ENCODE measurements around the gene BTBD9. TPM values are rescaled to one million over a fixed set of nuclear protein-coding genes. Genes with fewer than 3 reads are reported as not detected.

BTBD9 gene
- total and polyA plus RNA-seq, 4 experiments from 2014 or later, result 5.2 to 40.4 (median 32.3) TPM

DNA sequence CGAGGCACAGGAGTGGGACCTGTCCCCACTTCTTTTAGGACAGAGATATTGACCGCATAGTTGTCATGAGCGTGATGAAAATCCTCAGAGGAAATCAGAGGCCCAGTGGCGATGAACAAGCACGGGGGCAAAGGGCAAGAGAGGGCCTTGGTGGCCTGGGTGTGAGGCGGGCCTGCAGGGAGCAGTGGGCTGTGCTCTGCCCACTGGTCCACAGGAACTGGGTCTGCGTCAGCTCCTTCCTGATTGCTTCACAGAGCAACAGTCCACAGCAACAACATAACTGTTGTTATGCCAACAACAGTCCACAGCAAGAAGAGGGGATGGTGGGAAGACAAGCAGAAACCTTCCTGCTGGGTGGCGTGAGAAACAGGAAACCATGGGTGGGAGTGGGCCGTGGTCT lies 484.6 kb downstream of the BTBD9 start:
- no peak for DNase-seq
- Histone ChIP-seq H3K27ac (ENCODE audit: low read depth, low read length) (no peak overlapping the region), H3K9me3 (ENCODE audit: control insufficient read depth in 1 of 2, low read length in 2 of 2) (no peaks in the 10 kb centered on the region), H3K4me1 (ENCODE audit: insufficient read depth, low read length) (no peaks in the 10 kb centered on the region), H3K4me3 (ENCODE audit: low read length in 2 of 2) (no peak overlapping the region), H3K27me3 (ENCODE audit: insufficient read depth, low read length) (no peaks in the 10 kb centered on the region), H3K36me3 (ENCODE audit: insufficient read depth, low read length) (no peaks in the 10 kb centered on the region)
- Mint-ChIP-seq H3K27me3 (no peaks in the 10 kb centered on the region), H3K9me3 (peaks cover 0 to 2% (median 0%) of the 10 kb centered on the region in 8 donors), H3K4me1 (peaks cover 0 to 11% (median 3%) of the 10 kb centered on the region in 4 donors), H3K36me3 (peaks cover 20 to 33% of the 10 kb centered on the region in 2 donors), H3K27ac (peak overlapping the region in 4 of 7 donors; percentile 8 to 86 (median 24)), H3K4me3 (no peak overlapping the region)
- CTCF ChIA-PET (ENCODE audit: partially characterized antibody), result no interaction called here
- POLR2A ChIA-PET (ENCODE audit: partially characterized antibody), result no interaction called here
- intact Hi-C loops (cut with micrococcal nuclease), result no loop called here

DNA sequence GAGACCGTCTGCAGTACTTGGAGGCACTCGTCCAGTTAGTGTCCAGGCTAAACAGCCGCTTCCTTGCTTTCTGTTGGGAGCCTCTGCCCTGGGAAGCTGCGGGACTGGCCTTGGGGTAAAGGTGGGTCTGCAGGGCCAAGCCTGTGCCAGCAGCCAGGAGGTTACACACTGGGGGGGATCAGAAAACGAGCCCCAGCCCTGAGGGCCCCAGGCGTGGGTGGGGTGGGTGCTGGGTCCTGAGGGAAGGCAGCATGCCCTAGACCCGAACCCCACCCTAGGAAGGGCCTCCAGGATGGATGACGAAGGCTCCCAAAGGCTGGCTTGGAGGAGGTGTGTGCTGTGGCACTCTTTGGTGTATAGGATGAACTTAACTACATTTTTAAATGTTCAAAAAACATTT lies 485.0 kb downstream of the BTBD9 start:
- H3K36me3 Mint-ChIP-seq, result peaks cover 16 to 35% of the 10 kb centered on the region in 2 donors
- DNase-seq, result no peak
- ChIA-PET POLR2A (ENCODE audit: partially characterized antibody) (no interaction called here), CTCF (ENCODE audit: partially characterized antibody) (no interaction called here)
- peaks cover 0 to 2% (median 0%) of the 10 kb centered on the region in 8 donors for H3K9me3 Mint-ChIP-seq
- H3K4me3 Mint-ChIP-seq, result no peak overlapping the region
- no peaks in the 10 kb centered on the region for H3K4me1 ChIP-seq (ENCODE audit: insufficient read depth, low read length)
- intact Hi-C loops (cut with micrococcal nuclease), result no loop called here
- H3K4me3 ChIP-seq (ENCODE audit: low read length in 2 of 2), result no peak overlapping the region
- H3K27ac ChIP-seq (ENCODE audit: low read depth, low read length), result no peak overlapping the region
- H3K9me3 ChIP-seq (ENCODE audit: control insufficient read depth in 1 of 2, low read length in 2 of 2), result no peaks in the 10 kb centered on the region
- H3K27me3 Mint-ChIP-seq, result no peaks in the 10 kb centered on the region
- H3K27ac Mint-ChIP-seq, result peak overlapping the region in 2 of 7 donors; percentile 8
- H3K27me3 ChIP-seq (ENCODE audit: insufficient read depth, low read length), result no peaks in the 10 kb centered on the region
- peaks cover 0 to 11% (median 3%) of the 10 kb centered on the region in 4 donors for H3K4me1 Mint-ChIP-seq
- H3K36me3 ChIP-seq (ENCODE audit: insufficient read depth, low read length), result no peaks in the 10 kb centered on the region

DNA sequence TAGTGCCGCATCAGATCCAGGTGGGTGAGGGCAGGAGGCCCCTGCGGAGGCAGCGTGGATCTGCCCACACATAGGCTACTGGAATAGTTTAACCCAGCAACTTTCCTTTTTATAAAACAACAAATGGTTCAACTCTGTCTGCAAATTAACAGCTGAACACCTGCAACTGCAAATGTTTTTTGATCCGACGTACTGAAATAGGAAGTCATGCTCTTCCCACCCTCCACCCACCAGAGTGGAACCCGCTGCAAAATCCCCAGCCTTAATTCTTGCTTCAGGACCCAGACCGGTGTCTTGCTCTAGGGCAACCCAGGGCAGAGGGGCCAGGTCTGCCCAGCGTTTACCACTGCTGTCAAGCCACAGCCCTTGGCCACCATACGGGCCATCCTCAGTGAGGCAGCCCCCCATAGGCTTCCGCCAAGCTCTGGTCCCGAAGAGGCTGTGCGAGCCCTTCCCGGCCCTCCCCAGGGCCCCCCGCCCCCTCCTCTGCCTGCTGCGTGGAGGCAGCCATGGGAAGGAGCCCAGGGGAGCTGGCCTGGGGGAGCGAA lies 485.9 kb downstream of the BTBD9 start:
- Histone ChIP-seq H3K4me1 (ENCODE audit: insufficient read depth, low read length) (no peaks in the 10 kb centered on the region), H3K27me3 (ENCODE audit: insufficient read depth, low read length) (no peaks in the 10 kb centered on the region), H3K36me3 (ENCODE audit: insufficient read depth, low read length) (no peaks in the 10 kb centered on the region), H3K4me3 (ENCODE audit: low read length in 2 of 2) (no peak overlapping the region), H3K9me3 (ENCODE audit: control insufficient read depth in 1 of 2, low read length in 2 of 2) (no peaks in the 10 kb centered on the region), H3K27ac (ENCODE audit: low read depth, low read length) (no peak overlapping the region)
- intact Hi-C loops (cut with micrococcal nuclease), result no loop called here
- no peak overlapping the region for H3K4me3 Mint-ChIP-seq
- H3K4me1 Mint-ChIP-seq, result peaks cover 0 to 7% (median 3%) of the 10 kb centered on the region in 4 donors
- no peaks in the 10 kb centered on the region for H3K27me3 Mint-ChIP-seq
- ChIA-PET CTCF (ENCODE audit: partially characterized antibody) (no interaction called here), POLR2A (ENCODE audit: partially characterized antibody) (no interaction called here)
- peaks cover 0 to 4% (median 0%) of the 10 kb centered on the region in 8 donors for H3K9me3 Mint-ChIP-seq
- H3K36me3 Mint-ChIP-seq, result peaks cover 9 to 37% of the 10 kb centered on the region in 2 donors
- no peak for DNase-seq
- no peak overlapping the region for H3K27ac Mint-ChIP-seq

DNA sequence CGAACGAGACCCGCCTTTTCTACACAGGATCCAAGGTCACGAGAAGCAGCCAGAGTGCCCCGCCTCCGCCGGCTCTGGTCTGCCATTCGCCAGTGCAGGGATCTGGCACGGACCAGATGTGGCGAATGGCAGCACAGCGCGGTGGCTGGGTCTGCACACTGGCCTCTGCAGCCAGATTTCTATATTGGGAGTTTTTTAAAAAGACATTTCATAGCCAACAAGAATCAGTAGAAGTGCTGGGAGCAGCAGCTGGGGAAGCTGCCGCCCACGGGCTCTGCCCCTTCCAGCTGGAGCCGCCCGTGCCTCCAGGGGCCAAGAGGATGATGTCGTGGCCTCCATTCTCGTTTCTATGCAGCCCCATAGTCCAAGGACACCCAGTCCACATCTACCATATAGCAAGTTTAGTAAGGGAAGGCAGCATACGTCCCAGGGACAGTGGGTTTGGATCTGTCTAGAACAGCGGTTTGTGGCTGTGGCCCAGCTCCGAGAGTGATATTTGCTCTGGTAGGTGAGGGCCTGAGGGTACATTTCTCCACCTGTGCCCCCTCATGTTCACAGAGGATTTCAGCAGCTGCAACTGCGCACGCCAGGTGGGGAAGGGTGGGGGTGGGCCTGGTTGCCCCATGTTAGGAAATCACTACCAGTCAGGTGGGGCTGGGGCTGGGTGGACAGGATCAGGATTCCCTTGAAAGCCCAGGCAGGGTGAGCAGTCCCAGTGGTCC lies 486.5 kb downstream of the BTBD9 start:
- no peak overlapping the region for H3K27ac Mint-ChIP-seq

DNA sequence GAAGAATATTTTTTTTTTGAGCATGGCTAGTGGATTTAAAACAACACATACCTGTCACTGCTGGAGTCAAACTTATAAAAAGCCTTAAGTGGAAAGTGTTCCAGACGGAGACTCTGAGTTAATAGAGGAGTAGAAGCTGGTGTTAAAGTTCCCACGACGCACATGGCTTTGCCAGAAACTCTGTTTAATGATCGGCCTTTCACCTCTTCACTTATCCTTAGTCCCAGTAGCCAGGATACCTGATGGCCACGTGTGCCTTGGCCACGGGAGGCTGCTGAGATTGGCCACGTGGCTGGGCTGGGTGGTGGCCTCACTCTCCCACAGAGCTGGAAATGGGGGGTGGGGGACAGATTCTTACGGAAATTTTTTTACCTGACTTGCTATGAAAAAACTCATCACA lies 487.1 kb downstream of the BTBD9 start:
- ChIA-PET CTCF (ENCODE audit: partially characterized antibody) (no interaction called here), POLR2A (ENCODE audit: partially characterized antibody) (no interaction called here)
- DNase-seq, result no peak
- Histone ChIP-seq H3K4me3 (ENCODE audit: low read length in 2 of 2) (no peak overlapping the region), H3K4me1 (ENCODE audit: insufficient read depth, low read length) (no peaks in the 10 kb centered on the region), H3K36me3 (ENCODE audit: insufficient read depth, low read length) (no peaks in the 10 kb centered on the region), H3K27me3 (ENCODE audit: insufficient read depth, low read length) (no peaks in the 10 kb centered on the region), H3K9me3 (ENCODE audit: control insufficient read depth in 1 of 2, low read length in 2 of 2) (no peaks in the 10 kb centered on the region), H3K27ac (ENCODE audit: low read depth, low read length) (no peak overlapping the region)
- Mint-ChIP-seq H3K36me3 (peaks cover 1 to 37% of the 10 kb centered on the region in 2 donors), H3K9me3 (peaks cover 0 to 4% (median 0%) of the 10 kb centered on the region in 8 donors), H3K4me1 (peaks cover 0 to 5% (median 4%) of the 10 kb centered on the region in 4 donors), H3K27me3 (no peaks in the 10 kb centered on the region), H3K27ac (peak overlapping the region in 1 of 7 donors; percentile 55), H3K4me3 (no peak overlapping the region)
- intact Hi-C loops (cut with micrococcal nuclease), result no loop called here

More for the DNA sequence above, 486.5 kb downstream of the BTBD9 start:
- Histone ChIP-seq H3K27ac (ENCODE audit: low read depth, low read length) (no peak overlapping the region), H3K9me3 (ENCODE audit: control insufficient read depth in 1 of 2, low read length in 2 of 2) (no peaks in the 10 kb centered on the region), H3K4me1 (ENCODE audit: insufficient read depth, low read length) (no peaks in the 10 kb centered on the region), H3K36me3 (ENCODE audit: insufficient read depth, low read length) (no peaks in the 10 kb centered on the region), H3K27me3 (ENCODE audit: insufficient read depth, low read length) (no peaks in the 10 kb centered on the region), H3K4me3 (ENCODE audit: low read length in 2 of 2) (no peak overlapping the region)
- no peak for DNase-seq
- Mint-ChIP-seq H3K27me3 (no peaks in the 10 kb centered on the region), H3K4me3 (no peak overlapping the region), H3K36me3 (peaks cover 5 to 40% of the 10 kb centered on the region in 2 donors), H3K9me3 (peaks cover 0 to 4% (median 0%) of the 10 kb centered on the region in 8 donors), H3K4me1 (peaks cover 0 to 5% (median 3%) of the 10 kb centered on the region in 4 donors)
- intact Hi-C loops (cut with micrococcal nuclease), result no loop called here
- ChIA-PET POLR2A (ENCODE audit: partially characterized antibody) (no interaction called here), CTCF (ENCODE audit: partially characterized antibody) (no interaction called here)

DNA sequence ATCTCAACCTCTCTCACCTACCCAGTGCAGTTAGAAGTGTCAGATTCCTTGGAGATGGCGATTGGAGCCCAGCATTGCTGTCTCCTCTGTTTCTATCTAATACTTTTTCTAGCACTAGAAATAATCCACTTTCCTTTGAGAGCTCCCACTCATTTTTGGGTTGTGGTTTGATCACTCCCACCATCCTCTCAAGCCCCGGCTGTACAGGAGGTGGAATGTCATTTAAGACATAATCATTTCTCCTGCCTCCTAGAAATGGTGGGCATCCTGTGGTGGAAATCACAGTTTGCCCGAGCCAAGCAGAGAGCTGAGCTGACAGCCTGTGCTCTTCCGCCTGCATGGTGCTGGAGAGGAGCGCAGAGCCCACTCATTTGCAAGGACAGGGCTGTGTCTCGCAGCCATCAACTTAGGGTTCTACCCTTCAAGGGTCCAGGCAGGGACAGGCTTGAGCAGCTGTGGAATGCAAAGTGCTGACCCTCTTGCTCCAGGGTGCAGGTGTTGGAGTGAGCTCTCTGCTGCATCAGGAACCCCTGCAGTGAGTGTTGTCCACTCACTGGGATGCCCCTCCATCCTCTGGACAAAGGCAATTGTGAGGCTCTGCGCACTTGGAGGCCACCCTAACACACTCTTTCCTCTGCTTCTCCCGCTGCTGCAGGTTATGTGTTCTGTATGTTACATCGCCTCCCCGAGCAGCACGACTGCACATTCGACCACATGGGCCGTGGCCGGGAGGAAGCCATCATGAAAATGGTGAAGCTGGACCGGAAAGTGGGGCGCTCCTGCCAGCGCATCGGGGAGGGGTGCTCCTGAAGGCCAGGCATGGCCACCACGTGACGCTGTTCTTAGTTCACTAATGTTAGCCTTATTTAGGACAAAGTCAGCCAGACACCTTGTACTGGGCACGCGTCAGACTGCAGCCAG lies 487.9 kb downstream of the BTBD9 start:
- intact Hi-C loops (cut with micrococcal nuclease), result no loop called here
- no peaks in the 10 kb centered on the region for H3K9me3 ChIP-seq (ENCODE audit: control insufficient read depth in 1 of 2, low read length in 2 of 2)
- H3K27me3 ChIP-seq (ENCODE audit: insufficient read depth, low read length), result no peaks in the 10 kb centered on the region
- Mint-ChIP-seq H3K27me3 (no peaks in the 10 kb centered on the region), H3K9me3 (peaks cover 0 to 4% (median 0%) of the 10 kb centered on the region in 8 donors), H3K27ac (peak overlapping the region in 3 of 7 donors; percentile 18 to 59 (median 41)), H3K36me3 (peaks cover 0 to 37% of the 10 kb centered on the region in 2 donors), H3K4me3 (no peak overlapping the region), H3K4me1 (peaks cover 0 to 5% (median 4%) of the 10 kb centered on the region in 4 donors)
- H3K4me1 ChIP-seq (ENCODE audit: insufficient read depth, low read length), result no peaks in the 10 kb centered on the region
- H3K36me3 ChIP-seq (ENCODE audit: insufficient read depth, low read length), result no peaks in the 10 kb centered on the region
- no peak overlapping the region for H3K27ac ChIP-seq (ENCODE audit: low read depth, low read length)
- POLR2A ChIA-PET (ENCODE audit: partially characterized antibody), result no interaction called here
- no peak for DNase-seq
- CTCF ChIA-PET (ENCODE audit: partially characterized antibody), result no interaction called here
- no peak overlapping the region for H3K4me3 ChIP-seq (ENCODE audit: low read length in 2 of 2)

DNA sequence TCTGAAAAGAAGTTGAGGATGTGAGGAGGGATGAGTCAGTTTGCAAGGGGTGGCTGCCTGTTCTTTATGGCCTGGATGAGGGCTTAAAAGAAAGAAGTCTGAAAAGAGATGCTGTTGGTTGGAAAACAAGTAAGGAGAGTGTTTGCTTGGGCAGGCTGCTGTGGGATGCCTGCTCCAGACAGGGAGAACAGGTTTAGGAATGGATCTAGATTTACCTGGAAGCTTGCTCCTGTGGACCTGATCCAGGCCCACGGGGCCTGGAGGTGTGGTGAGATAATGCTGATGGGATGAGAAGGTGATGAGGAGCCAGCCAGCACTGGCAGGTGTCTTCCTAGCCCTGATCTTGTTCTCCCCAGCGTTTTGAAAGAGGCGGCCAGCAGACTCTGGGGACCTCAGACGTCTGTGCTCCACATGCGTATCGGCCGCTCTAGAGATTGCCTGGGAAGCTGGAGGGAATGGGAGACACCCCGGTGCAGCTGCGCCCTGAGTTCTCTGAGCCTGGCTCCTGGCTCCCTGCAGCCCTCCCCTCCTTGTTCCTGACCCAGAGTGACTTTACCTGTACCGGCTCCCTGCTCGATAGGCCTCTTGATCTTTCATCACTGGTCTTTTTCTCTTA lies 488.9 kb downstream of the BTBD9 start:
- peaks cover 0 to 37% of the 10 kb centered on the region in 2 donors for H3K36me3 Mint-ChIP-seq
- ChIA-PET POLR2A (ENCODE audit: partially characterized antibody) (no interaction called here), CTCF (ENCODE audit: partially characterized antibody) (no interaction called here)
- Histone ChIP-seq H3K27me3 (ENCODE audit: insufficient read depth, low read length) (no peaks in the 10 kb centered on the region), H3K4me3 (ENCODE audit: low read length in 2 of 2) (no peak overlapping the region), H3K27ac (ENCODE audit: low read depth, low read length) (no peak overlapping the region), H3K9me3 (ENCODE audit: control insufficient read depth in 1 of 2, low read length in 2 of 2) (no peaks in the 10 kb centered on the region), H3K4me1 (ENCODE audit: insufficient read depth, low read length) (no peaks in the 10 kb centered on the region), H3K36me3 (ENCODE audit: insufficient read depth, low read length) (no peaks in the 10 kb centered on the region)
- no peak for DNase-seq
- peaks cover 0 to 9% (median 7%) of the 10 kb centered on the region in 4 donors for H3K4me1 Mint-ChIP-seq
- intact Hi-C loops (cut with micrococcal nuclease), result no loop called here
- no peaks in the 10 kb centered on the region for H3K27me3 Mint-ChIP-seq
- H3K4me3 Mint-ChIP-seq, result no peak overlapping the region
- H3K9me3 Mint-ChIP-seq, result peaks cover 0 to 4% (median 0%) of the 10 kb centered on the region in 8 donors
- H3K27ac Mint-ChIP-seq, result peak overlapping the region in 3 of 7 donors; percentile 24 to 52 (median 32)

Data from CD4-positive, alpha-beta memory T cell (primary cell).